Left cardiac atrium (tissue), 4 donors: ENCODE data around the gene TTC7B. TPM values are rescaled to one million over a fixed set of nuclear protein-coding genes. Genes with fewer than 3 reads are reported as not detected.
A peak's percentile ranks its signal among the peaks of the same experiment; 100 is the strongest.

Source experiments
- ATAC-seq, 2 donors: fragments of 200-7000 bp; cut with Tn5 transposase; one replicate each; pipeline ENCODE4 v1.9.1; 2020; ENCODE audit warnings: mild to moderate bottlenecking in 2 of 2, moderate library complexity in 2 of 2
- DNase-seq: peaks from one replicate; pipeline ENCODE4 v3.0.0-alpha.2; 2020
- intact Hi-C, 2 donors: fragments of 100-400 bp; cut with DNase I; formaldehyde crosslinking; loops; one replicate each; pipeline versions ENCODE4 v1.14.1 to v1.15.1; 2022 to 2023
- total RNA-seq, 2 donors: library from RNA; stranded (reverse); fragmentation: NEBNext Ultra II Directional; extraction: Animal tissue kit (Norgen Biotek cat#: 25700); gene quantifications; one replicate each; pipeline ENCODE4 v1.2.1, GENCODE V29; 2021
- donor health status: DM: no; HTN: yes; CAD: no.
- donor health status: DM: no; HTN: yes; CAD: no; lungs with severe emphysema.
- donor health status: DM: yes; HTN: yes; CAD: no.
- donor health status: Dilated cardiomyopathy.

The TTC7B gene
- total RNA-seq, 2 donors from 2014 or later: 61.9 to 76.5 TPM

DNA sequence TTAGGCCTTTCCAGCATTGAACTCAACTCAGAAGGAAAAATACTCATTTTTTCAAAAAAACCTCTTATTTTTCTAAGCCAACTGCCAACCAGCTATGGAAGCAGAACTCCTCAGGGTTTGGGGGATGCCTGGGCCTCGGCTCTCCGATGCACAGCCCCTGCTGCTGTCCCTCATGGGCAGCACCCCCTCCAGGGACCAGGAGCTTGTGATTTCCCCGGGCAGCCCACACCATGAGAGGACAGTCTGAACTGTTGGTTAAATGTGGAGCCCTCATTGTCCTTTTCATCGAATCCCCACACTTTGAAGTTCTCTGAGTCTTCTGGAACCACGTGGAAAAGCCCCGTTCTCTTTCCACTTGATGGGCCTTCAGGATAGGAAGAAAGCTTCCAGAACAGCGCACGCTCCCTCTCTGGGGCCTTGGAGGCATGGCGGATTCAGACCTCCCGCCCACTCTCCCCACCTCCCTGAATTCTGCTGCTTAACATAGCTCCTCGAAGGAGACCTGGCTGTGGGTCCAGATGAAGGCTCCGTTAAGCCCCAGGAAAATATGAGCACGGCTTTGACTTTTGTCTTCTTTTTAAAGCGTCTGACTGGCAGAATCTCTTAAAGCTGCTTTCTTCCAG, 262.8 kb downstream of the TTC7B start:
- no peak for DNase-seq
- ATAC-seq: no peak
- intact Hi-C loops: no loop called here

GRCh38 chr14:90552465-90553297, 263.5 kb downstream of the TTC7B start:
- intact Hi-C loops: no loop called here
- DNase-seq (no peak), ATAC-seq (no peak)

DNA sequence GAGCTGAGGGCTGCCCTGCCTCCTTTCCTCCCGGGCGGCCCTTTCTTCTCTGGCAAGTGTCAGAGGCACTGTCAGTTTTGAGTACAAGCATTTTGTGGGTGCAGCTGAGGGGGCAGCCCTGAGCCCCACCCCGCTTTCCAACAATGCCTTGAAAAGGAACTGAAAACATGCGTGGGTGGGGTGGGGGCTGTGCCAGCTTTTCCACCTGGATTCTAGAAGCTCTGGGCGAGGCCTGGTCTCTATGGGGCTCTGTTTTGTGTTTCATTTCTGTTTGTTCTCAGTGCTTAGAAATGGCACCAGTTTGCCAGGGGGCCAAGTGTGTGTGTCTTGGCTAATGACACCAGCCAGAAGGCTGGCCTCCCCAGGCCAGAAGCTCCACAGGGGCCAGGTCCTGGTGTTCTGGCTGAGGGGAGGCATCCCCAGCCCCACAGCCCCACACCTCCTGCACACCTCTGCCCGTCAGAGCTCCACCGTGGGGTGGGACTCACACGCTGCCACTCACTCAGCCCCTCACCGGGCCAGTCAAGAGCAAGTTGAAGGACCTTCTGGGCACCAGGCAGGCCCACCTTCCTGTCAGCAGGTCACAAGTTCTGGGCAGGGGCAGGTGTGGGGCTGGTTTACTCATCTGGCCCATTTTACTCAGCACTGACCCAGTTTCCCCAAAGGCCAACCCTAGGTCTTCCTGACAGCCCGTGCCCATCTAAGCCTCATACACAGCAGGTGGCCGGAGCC, 264.3 kb downstream of the TTC7B start:
- DNase-seq (no peak), ATAC-seq (no peak)
- intact Hi-C loops: no loop called here

- DNase-seq (no peak), ATAC-seq (no peak)
- intact Hi-C loops: no loop called here
Measured at GRCh38 chr14:90551070-90551704, 265.0 kb downstream of the TTC7B start.

DNA sequence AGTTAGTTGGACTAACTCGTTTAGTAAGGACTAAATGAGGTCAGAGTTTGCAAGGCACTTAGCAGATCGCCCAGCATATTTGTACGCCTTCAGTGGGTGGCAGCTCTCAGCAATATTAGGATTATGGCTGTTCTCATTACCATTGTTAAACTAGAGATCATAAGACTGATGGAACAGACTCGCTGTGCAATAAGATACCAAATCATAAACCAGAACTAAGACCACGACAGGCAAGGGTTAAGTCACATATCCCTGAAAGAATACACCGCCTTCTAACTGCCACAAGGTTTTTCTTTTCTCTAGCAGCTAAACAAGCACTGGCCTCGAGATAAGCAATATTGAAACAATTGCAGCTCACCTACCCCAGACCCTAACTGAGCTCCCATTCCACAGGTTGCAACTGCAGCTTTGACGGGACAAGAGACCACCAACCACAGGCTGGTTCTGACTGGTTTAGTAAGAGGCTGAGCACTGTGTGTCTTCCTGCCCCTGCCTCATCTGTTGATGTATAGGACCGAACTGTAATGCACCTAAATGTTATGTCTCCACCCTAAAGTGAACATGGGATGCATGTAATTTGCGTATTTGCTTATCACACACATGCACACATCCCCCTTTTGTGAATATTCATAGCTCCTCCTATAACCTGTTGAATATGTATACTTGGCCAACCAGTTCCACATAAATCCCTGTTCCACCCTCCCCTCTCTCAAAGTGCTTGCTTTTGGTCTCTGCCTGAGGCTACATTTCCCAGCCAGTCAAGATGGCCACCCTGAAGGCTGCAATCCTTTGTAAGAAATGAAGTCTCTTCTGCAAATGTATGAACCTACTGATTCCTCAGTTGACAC, 266.2 kb downstream of the TTC7B start:
- intact Hi-C loops: no loop called here
- no peak for ATAC-seq
- DNase-seq: no peak

- ATAC-seq (no peak), DNase-seq (no peak)
- intact Hi-C loops: no loop called here
Measured at GRCh38 chr14:90548455-90548854, 267.8 kb downstream of the TTC7B start.

DNA sequence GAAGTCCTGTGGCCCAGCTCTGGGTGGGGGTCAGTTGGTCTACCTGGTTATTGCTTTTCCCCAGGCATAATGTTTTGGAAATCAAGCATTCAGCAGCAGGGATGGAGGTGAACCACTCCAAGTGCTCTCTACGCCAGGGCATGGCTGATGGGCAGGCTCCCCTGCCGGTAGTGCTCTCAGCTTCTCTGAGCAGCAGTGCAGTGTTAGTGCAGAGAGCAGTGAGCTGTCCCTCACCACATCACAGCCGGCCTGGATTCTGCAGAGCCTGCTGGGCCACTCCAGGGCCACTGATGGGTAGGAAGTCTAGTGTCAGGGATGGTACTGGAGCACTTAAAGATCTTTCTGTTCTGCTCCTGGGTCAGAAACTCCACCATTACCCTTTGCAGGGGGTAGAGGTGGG, 268.3 kb downstream of the TTC7B start:
- intact Hi-C loops: no loop called here
- ATAC-seq: no peak
- no peak for DNase-seq

- ATAC-seq (no peak), DNase-seq (no peak)
- intact Hi-C loops: no loop called here
Measured at GRCh38 chr14:90547250-90547649, 269.0 kb downstream of the TTC7B start.

- DNase-seq (no peak), ATAC-seq (no peak)
- intact Hi-C loops: no loop called here
Measured at GRCh38 chr14:90546767-90547166, 269.5 kb downstream of the TTC7B start.

DNA sequence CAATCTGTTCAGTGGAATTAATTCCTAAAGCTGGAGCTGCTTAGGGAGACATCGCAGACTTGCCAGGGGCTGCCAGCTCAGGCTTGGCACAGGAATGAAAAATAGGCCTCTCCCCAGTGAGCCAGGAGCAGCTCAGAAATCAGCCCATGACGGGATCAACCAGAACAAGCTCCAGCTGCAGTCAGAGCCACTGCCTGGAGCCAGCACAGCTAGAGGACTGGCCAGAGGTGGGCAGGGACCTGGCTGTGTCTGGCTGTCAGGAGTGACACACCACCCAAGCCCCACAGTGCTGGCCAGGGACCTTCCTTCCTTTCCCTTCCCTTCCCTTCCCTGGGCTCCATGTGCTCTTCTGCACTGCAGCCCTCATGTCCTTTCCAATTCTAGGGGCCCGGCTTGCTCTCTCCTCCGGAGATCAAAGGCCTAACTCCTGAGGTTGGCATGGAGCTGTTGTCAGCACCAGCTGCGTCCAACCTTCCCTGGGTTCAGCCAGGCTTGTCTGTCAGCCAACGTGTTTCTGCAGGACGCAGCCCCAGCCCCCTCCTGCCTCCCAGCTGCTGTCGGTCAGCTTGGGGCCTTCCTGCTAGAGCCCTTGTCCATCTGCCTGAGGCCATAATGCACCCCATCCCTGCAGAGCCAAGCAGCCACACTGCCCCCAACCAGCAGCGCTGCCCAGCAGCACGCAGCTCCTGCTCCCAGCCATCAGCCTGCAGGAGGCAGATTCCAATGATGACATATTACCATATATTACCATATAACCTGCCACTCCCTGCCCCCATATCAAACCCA, 270.1 kb downstream of the TTC7B start:
- DNase-seq (peak; percentile 49), ATAC-seq (peak; percentile 90 to 91)
- intact Hi-C loops: no loop called here

GRCh38 chr14:90545382-90545781, 270.8 kb downstream of the TTC7B start:
- intact Hi-C loops: no loop called here
- ATAC-seq (peak in 1 of 2 donors; percentile 4), DNase-seq (no peak)

DNA sequence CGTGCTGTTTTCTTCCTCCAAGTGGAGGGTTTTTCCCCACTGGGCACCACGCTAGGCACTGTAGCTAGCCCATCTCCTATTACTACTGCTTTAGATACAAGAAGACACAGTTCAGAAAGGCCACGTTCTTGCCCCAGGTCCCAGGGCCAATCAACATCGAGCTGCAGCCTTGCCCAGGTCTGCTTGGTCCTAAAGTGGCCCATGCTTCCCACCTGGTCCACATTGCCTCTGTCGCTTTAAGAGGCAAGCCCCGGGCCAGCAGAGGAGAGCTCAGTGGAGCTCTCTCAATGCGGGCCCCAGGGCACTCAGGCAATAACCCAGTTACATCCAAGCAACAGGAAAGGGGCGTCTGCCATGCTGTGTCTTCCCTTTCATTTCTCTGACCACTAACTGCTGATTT, 271.3 kb downstream of the TTC7B start:
- DNase-seq (peak; percentile 11), ATAC-seq (no peak)
- intact Hi-C loops: no loop called here

DNA sequence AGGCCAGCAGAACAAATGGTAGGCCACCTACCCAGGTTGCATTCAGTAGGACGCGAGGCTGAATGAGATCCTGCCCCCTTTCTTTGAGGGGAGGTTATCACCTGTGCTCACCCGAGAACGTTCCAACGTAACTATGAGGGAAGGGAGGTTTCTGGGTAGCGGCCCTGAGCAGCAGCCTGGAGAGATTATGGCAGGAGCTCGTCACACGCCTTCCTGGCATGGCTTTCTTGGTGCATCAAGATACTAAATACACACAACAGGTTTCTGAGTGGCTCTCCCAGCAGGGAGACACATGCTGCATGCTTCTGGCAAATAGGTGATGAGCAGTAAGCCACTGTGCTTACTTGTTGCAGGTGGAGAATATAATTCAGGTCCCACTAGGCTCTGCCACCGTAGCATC, 271.7 kb downstream of the TTC7B start:
- intact Hi-C loops: no loop called here
- DNase-seq: peak; percentile 3
- no peak for ATAC-seq

- ATAC-seq (no peak), DNase-seq (no peak)
- intact Hi-C loops: no loop called here
Measured at GRCh38 chr14:90543876-90544275, 272.4 kb downstream of the TTC7B start.

DNA sequence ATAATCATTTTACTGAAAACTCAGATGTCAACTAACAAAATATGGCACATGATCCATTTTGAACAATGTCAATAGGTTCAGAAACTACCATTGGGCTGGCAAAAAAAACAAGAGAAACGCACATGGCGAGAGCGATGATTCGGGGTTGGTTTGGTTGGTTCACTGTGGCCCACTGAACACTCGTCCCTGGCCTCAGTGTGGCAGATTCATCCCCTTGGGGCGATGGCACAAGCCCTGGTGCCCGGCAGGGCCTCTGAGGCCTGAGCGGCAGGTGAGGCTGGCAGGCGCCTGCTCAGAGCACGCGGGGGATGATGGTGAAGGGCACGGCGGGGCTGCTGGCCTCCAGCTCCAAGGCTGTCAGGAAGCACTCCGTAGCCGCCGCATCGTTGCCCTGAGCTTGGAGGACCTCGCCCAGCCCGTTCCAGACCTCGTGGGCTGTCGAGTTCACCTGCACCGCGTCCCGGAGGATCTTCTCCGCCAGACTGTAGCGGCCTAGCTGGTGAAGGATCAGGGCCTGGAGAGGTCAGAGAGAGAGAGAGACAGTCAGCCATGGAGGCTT, 275.1 kb downstream of the TTC7B start:
- intact Hi-C loops: no loop called here
- peak; percentile 13 for DNase-seq
- no peak for ATAC-seq

GRCh38 chr14:90540437-90540836, 275.8 kb downstream of the TTC7B start:
- ATAC-seq (no peak), DNase-seq (no peak)
- intact Hi-C loops: no loop called here

DNA sequence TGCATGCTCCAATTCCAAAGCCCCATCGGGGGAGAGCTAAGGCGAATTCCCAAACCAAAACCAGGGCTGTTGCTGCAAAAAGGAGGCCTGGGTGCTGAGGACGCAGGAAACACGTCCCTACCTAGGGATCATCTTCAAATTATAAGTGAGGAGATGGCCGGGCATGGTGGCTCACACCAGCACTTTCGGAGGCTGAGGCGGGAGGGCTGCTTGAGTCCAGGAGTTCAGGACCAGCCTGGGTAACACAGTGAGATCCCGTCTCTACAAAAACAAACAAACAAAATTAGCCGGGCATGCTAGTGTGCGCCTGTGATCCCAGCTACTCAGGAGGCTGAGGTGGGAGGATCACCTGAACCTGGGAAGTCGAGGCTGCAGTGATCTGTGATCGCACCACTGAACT, 276.2 kb downstream of the TTC7B start:
- ATAC-seq (no peak), DNase-seq (peak; percentile 12)
- intact Hi-C loops: loop anchor here in 1 of 2 donors (10.0 kb wide), 1 partner anchor 135 kb away; no protein-coding TSS in a partner anchor

- intact Hi-C loops: loop anchor here in 1 of 2 donors (10.0 kb wide), 1 partner anchor 135 kb away; no protein-coding TSS in a partner anchor
- ATAC-seq (no peak), DNase-seq (no peak)
Measured at GRCh38 chr14:90539496-90539775, 276.8 kb downstream of the TTC7B start.
